HepG2 (cell line): Measurements from ENCODE around the gene CMTM4. TPM values are rescaled to one million over a fixed set of nuclear protein-coding genes. Genes with fewer than 3 reads are reported as not detected.

Source experiments
- ATAC-seq: fragments of 200-7000 bp; cut with Tn5 transposase; 3 replicates; pipeline ENCODE4 v1.9.1; 2020; ENCODE audit warnings: mild to moderate bottlenecking, moderate library complexity
- BruUV-seq: library from RNA; stranded (reverse); fragments of 400-500 nt; replicated peaks from 2 replicates; lab custom pipeline; 2021; lab: Mats Ljungman, UMichigan
- CTCF ChIA-PET: fragments of 300-600 bp; formaldehyde crosslinking; extraction: SDS; loops from one replicate; lab custom pipeline; 2021; ENCODE audit warnings: low total read pairs, inconsistent platforms, low intra/inter-chr PET ratio; lab: Yijun Ruan, JAX
- POLR2A ChIA-PET: fragments of 350-600 bp; sonication (Branson Sonifier 250); formaldehyde crosslinking; loops from one replicate; lab custom pipeline; 2020; ENCODE audit warnings: antibody characterized with exemption, inconsistent platforms; lab: Yijun Ruan, JAX
- DNase-seq: peaks from one replicate; pipeline ENCODE4 v3.0.0-alpha.2; 2015; ENCODE audit warnings: low spot score
- FAIRE-seq: peaks from 3 replicates; lab custom pipeline; 2011; peaks lifted over from hg19 to GRCh38; lab: Jason Lieb, UNC
- H2AFZ ChIP-seq: one replicate; pipeline ENCODE4 v1.6.1; 2011; ENCODE audit warnings: low read length, inconsistent platforms
- H3K27ac ChIP-seq: fragments of 300-600 bp; 3 replicates; pipeline ENCODE4 v1.8.0; 2011; ENCODE audit warnings: mixed run types, mild to moderate bottlenecking, mixed read lengths, low read length, inconsistent platforms; ENCODE audit not compliant: insufficient read depth; ENCODE audit errors: extremely low read length
- H3K27me3 ChIP-seq, 2 experiments: fragments of 200-600 bp in 1 of 2; 2 replicates in 1 of 2; 3 replicates in 1 of 2; pipeline versions ENCODE4 v1.6.0 to v1.8.0; 2011; ENCODE audit warnings: low read length in 2 of 2, mild to moderate bottlenecking in 2 of 2, moderate library complexity in 2 of 2, inconsistent platforms in 1 of 2; ENCODE audit not compliant: insufficient read depth in 2 of 2, control insufficient read depth in 1 of 2
- H3K36me3 ChIP-seq, 2 experiments: fragments of 200-600 bp in 1 of 2; replicated peaks in 1 of 2; 2 replicates in 1 of 2; 3 replicates in 1 of 2; pipeline versions ENCODE4 v1.5.1 to v1.8.0; 2011; ENCODE audit warnings: low read length in 2 of 2, inconsistent platforms in 1 of 2; ENCODE audit not compliant: insufficient read depth in 2 of 2, control insufficient read depth in 1 of 2
- H3K4me1 ChIP-seq: 2 replicates; pipeline ENCODE4 v1.5.1; 2012; ENCODE audit warnings: low read length, inconsistent platforms; ENCODE audit not compliant: insufficient read depth
- H3K4me2 ChIP-seq: 2 replicates; pipeline ENCODE4 v1.6.0; 2011; ENCODE audit warnings: low read depth, low read length, inconsistent platforms
- H3K4me3 ChIP-seq, 3 experiments: fragments of 200-600 bp in 1 of 3; sonication (generic), shearing (Covaris generic) in 1 of 3; replicated peaks in 1 of 3; 2 replicates each; pipeline ENCODE4 v1.5.1; 2011 to 2016; ENCODE audit warnings: low read length in 3 of 3, inconsistent platforms in 2 of 3, low read depth in 2 of 3, mild to moderate bottlenecking in 2 of 3, control low read depth in 1 of 3, mixed read lengths in 1 of 3; ENCODE audit not compliant: insufficient read depth in 1 of 3
- H3K79me2 ChIP-seq: one replicate; pipeline ENCODE4 v1.6.1; 2011; ENCODE audit warnings: low read length, inconsistent platforms; ENCODE audit not compliant: insufficient read depth
- H3K9ac ChIP-seq: 2 replicates; pipeline ENCODE4 v1.6.0; 2011; ENCODE audit warnings: mild to moderate bottlenecking, low read depth, low read length, inconsistent platforms; ENCODE audit not compliant: insufficient read depth
- H3K9me3 ChIP-seq: 2 replicates; pipeline ENCODE4 v1.5.1; 2012; ENCODE audit warnings: mild to moderate bottlenecking, low read length
- H4K20me1 ChIP-seq: 2 replicates; pipeline ENCODE4 v1.6.0; 2011; ENCODE audit warnings: inconsistent platforms, mild to moderate bottlenecking, low read length, moderate library complexity; ENCODE audit not compliant: insufficient read depth
- ARHGAP35 ChIP-seq: sonication (generic); formaldehyde crosslinking; IDR thresholded peaks from 2 replicates; pipeline ENCODE4 v1.9.0; 2022; ENCODE audit warnings: mild to moderate bottlenecking, inconsistent platforms, moderate library complexity, missing genetic modification reagents, borderline replicate concordance
- BRCA1 ChIP-seq: sonication (generic); formaldehyde crosslinking; IDR thresholded peaks from 2 replicates; pipeline ENCODE4 v1.4.0; 2020; ENCODE audit warnings: missing genetic modification reagents
- CREB1 ChIP-seq, 2 experiments: fragments of 450-650 bp in 1 of 2; IDR thresholded peaks; 2 replicates each; pipeline ENCODE4 v1.6.1; 2016 to 2017; ENCODE audit warnings: control low read depth in 1 of 2, mild to moderate bottlenecking in 1 of 2, missing compliant biosample characterization in 1 of 2, missing genetic modification characterization in 1 of 2
- IRX3 ChIP-seq: sonication (generic); formaldehyde crosslinking; IDR thresholded peaks from 2 replicates; pipeline ENCODE4 v1.8.1; 2023; ENCODE audit warnings: mild to moderate bottlenecking, low read depth, missing genetic modification reagents, borderline replicate concordance
- KDM4B ChIP-seq: sonication (generic); formaldehyde crosslinking; IDR thresholded peaks from 2 replicates; pipeline ENCODE4 v1.4.0; 2020; ENCODE audit warnings: missing genetic modification reagents
- ZNF224 ChIP-seq: sonication (generic); formaldehyde crosslinking; IDR thresholded peaks from 2 replicates; pipeline ENCODE4 v1.5.0; 2020; ENCODE audit warnings: mild to moderate bottlenecking, missing genetic modification reagents
- ZNF331 ChIP-seq: sonication (generic); formaldehyde crosslinking; IDR thresholded peaks from 2 replicates; pipeline ENCODE4 v1.4.0; 2020; ENCODE audit warnings: missing genetic modification reagents
- ZNF572 ChIP-seq: sonication (generic); formaldehyde crosslinking; IDR thresholded peaks from 2 replicates; pipeline ENCODE4 v1.5.1; 2020; ENCODE audit warnings: mild to moderate bottlenecking, missing genetic modification reagents
- ZNF672 ChIP-seq: sonication (generic); formaldehyde crosslinking; IDR thresholded peaks from 2 replicates; pipeline ENCODE4 v1.8.1; 2022; ENCODE audit warnings: missing genetic modification reagents
- WGBS: methylation state at CpG from one replicate; pipeline ENCODE4 v1.1.6; 2017; ENCODE audit warnings: low lambda C conversion rate; 5-methylcytosine and 5-hydroxymethylcytosine counted together
- in situ Hi-C: cut with HindIII; loops from 2 replicates; pipeline ENCODE4 v1.10.0; 2017; ENCODE audit warnings: low pct_unique_long_range_greater_than_20kb; ENCODE audit not compliant: extremely low pct_ligation_motif_present
- intact Hi-C: fragments of 100-400 bp; cut with micrococcal nuclease; formaldehyde crosslinking; loops from one replicate; pipeline ENCODE4 v1.10.0; 2022; ENCODE audit not compliant: unreplicated experiment
- polyA plus RNA-seq, 8 experiments: library from polyadenylated mRNA; depleted of rRNA in 3 of 8; stranded (reverse) in 7 of 8; unstranded in 1 of 8; fragments of >200 nt; fragmentation: Illumina TruSeq in 4 of 8; extraction: Trizol in 4 of 8; gene quantifications; 2 replicates each; pipeline versions ENCODE4 v1.2.1 to v1.2.3, GENCODE V29; 2011 to 2016; ENCODE audit warnings: low read depth in 4 of 8, missing spikeins in 1 of 8, mixed read lengths in 1 of 8; ENCODE audit not compliant: insufficient read depth in 1 of 8
- total RNA-seq, 5 experiments: library from RNA; depleted of rRNA; stranded (reverse); fragments of >200 nt; fragmentation: Illumina TruSeq; extraction: Trizol; gene quantifications; 2 replicates each; pipeline ENCODE4 v1.2.3, GENCODE V29; 2016; ENCODE audit warnings: low read depth in 1 of 5
- TF ChIP-seq, protein P1 (sequence below): sonication (generic); formaldehyde crosslinking; conservative IDR thresholded peaks from 2 replicates; pipeline ENCODE4 v1.4.0; 2020; ENCODE audit warnings: missing genetic modification reagents
- TF ChIP-seq, protein P2 (sequence below): sonication (generic); formaldehyde crosslinking; IDR thresholded peaks from 2 replicates; pipeline ENCODE4 v1.8.0; 2022; ENCODE audit warnings: low read depth, missing genetic modification reagents
- TF ChIP-seq, protein P3 (sequence below): sonication (generic); formaldehyde crosslinking; IDR thresholded peaks from 2 replicates; pipeline ENCODE4 v1.9.0; 2021; ENCODE audit warnings: missing genetic modification reagents, mild to moderate bottlenecking, borderline replicate concordance

The CMTM4 gene
- total and polyA plus RNA-seq, 2 of the 13 experiments (the other 11 are each of a cell fraction or from before 2014, with no cell fraction given): 32.0 to 36.3 TPM

DNA sequence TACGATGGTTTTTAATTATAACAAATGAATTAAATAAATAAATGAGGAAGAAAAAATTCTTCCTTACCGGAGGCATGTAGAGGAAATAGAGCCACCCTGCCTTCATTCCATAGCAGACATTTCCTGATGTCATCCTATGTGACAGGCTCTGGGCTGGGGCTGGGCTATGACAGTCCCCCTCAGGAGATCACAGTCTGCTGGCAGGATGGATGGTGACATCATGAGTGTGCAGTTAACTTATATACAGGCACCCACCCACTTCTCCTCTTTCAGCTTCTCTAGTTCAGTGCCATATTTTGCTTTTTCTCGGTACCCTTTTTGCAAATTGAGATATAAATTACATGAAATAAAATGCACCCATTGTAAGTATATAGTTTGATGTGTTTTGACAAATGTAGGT lies 98.4 kb downstream of the CMTM4 start:
- ATAC-seq: no peak
- Histone ChIP-seq H3K27ac (no peak overlapping the region), H3K27me3 (peaks cover 1 to 3% of the 10 kb centered on the region in 2 experiments; a peak in 1 of 5 replicates), H3K4me2 (no peak overlapping the region), H3K79me2 (no peaks in the 10 kb centered on the region), H3K9me3 (no peaks in the 10 kb centered on the region), H3K9ac (no peak overlapping the region), H3K4me1 (peaks cover 14% of the 10 kb centered on the region), H2AFZ (no peak overlapping the region), H4K20me1 (no peaks in the 10 kb centered on the region), H3K4me3 (no peak overlapping the region), H3K36me3 (no peaks in the 10 kb centered on the region)
- POLR2A ChIA-PET: no interaction called here
- FAIRE-seq: no peak
- in situ Hi-C loops: no loop called here
- no peak for DNase-seq
- no TSS peak for BruUV-seq
- WGBS: 68% methylated on average over 3 of the region's 3 CpGs
- CTCF ChIA-PET: no interaction called here
- no peak for TF ChIP-seq ZNF331 (CRISPR knock-in tag)
- TF ChIP-seq CREB1 (IDR thresholded peaks at IDR 0.05): peak; percentile 49
- no peak for TF ChIP-seq CREB1 (CRISPR knock-in tag; IDR thresholded peaks at IDR 0.05)
- TF ChIP-seq, all 625 proteins: peak for 1
- intact Hi-C loops: no loop called here

DNA sequence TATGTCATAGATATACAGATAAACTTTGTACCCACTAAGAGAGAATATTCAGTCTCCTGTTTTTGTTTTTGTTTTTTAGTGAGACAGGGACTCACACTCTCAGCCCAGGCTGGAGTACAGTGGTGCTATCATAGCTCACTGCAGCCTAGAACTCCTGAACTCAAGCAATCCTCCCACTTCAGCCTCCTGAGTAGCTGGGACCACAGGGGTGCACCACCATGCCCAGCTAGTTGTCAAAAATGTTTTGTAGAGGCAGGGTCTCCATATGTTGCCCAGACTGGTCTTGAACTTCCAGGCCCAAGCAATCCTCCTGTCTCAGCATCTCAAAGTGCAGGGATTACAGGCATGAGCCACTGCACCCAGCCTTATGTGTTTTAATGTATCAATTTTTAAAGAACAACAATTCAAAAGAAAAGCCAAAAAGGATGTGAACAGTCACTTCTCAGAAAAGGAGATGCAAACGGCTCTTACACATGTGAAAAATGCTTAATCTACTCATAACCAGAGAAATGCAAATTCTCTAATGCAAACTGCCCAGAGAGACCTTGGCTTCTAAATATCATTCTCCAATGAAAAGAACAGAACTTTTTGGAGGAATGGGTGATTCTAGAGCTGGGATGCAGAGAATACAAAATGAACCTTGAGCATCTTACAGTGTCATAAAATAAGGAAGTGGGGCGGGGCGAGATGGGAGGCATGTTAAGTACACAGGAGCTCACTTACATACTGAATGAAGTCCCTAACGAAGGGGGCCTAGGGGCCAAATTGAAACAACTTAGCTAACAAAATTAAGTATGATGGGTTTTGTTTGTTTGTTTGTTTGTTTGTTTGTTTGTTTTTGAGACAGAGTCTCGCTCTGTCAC lies 99.3 kb downstream of the CMTM4 start:
- no TSS peak for BruUV-seq
- intact Hi-C loops (no loop called here), in situ Hi-C loops (no loop called here)
- Histone ChIP-seq H3K4me3 (no peak overlapping the region), H2AFZ (no peak overlapping the region), H3K4me2 (no peak overlapping the region), H3K4me1 (peaks cover 13% of the 10 kb centered on the region), H3K27me3 (peaks cover 1 to 3% of the 10 kb centered on the region in 2 experiments; a peak in 1 of 5 replicates), H3K79me2 (no peaks in the 10 kb centered on the region), H3K9me3 (no peaks in the 10 kb centered on the region), H3K27ac (no peak overlapping the region), H3K9ac (no peak overlapping the region), H4K20me1 (no peaks in the 10 kb centered on the region), H3K36me3 (no peaks in the 10 kb centered on the region)
- POLR2A ChIA-PET: no interaction called here
- FAIRE-seq (no peak), DNase-seq (no peak), ATAC-seq (no peak)
- 61% methylated on average over 5 of the region's 5 CpGs for WGBS
- CTCF ChIA-PET: no interaction called here
- TF ChIP-seq, protein P1, sequence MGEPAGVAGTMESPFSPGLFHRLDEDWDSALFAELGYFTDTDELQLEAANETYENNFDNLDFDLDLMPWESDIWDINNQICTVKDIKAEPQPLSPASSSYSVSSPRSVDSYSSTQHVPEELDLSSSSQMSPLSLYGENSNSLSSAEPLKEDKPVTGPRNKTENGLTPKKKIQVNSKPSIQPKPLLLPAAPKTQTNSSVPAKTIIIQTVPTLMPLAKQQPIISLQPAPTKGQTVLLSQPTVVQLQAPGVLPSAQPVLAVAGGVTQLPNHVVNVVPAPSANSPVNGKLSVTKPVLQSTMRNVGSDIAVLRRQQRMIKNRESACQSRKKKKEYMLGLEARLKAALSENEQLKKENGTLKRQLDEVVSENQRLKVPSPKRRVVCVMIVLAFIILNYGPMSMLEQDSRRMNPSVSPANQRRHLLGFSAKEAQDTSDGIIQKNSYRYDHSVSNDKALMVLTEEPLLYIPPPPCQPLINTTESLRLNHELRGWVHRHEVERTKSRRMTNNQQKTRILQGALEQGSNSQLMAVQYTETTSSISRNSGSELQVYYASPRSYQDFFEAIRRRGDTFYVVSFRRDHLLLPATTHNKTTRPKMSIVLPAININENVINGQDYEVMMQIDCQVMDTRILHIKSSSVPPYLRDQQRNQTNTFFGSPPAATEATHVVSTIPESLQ (CRISPR knock-in tag): no peak
- TF ChIP-seq, protein P2, sequence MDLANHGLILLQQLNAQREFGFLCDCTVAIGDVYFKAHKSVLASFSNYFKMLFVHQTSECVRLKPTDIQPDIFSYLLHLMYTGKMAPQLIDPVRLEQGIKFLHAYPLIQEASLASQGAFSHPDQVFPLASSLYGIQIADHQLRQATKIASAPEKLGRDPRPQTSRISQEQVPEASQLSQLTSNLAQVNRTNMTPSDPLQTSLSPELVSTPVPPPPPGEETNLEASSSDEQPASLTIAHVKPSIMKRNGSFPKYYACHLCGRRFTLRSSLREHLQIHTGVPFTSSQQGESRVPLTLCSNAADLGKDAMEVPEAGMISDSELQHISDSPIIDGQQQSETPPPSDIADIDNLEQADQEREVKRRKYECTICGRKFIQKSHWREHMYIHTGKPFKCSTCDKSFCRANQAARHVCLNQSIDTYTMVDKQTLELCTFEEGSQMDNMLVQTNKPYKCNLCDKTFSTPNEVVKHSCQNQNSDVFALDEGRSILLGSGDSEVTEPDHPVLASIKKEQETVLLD (CRISPR knock-in tag): no peak
- TF ChIP-seq ZNF572 (CRISPR knock-in tag) (no peak), ZNF672 (no peak), BRCA1 (CRISPR knock-in tag) (no peak), IRX3 (no peak), ARHGAP35 (no peak), ZNF224 (CRISPR knock-in tag) (no peak), KDM4B (no peak)
- TF ChIP-seq, protein P3, sequence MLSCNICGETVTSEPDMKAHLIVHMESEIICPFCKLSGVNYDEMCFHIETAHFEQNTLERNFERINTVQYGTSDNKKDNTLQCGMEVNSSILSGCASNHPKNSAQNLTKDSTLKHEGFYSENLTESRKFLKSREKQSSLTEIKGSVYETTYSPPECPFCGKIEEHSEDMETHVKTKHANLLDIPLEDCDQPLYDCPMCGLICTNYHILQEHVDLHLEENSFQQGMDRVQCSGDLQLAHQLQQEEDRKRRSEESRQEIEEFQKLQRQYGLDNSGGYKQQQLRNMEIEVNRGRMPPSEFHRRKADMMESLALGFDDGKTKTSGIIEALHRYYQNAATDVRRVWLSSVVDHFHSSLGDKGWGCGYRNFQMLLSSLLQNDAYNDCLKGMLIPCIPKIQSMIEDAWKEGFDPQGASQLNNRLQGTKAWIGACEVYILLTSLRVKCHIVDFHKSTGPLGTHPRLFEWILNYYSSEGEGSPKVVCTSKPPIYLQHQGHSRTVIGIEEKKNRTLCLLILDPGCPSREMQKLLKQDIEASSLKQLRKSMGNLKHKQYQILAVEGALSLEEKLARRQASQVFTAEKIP (CRISPR knock-in tag): no peak
